GM12801 (cell line): ENCODE results near the gene PTCD2.

Experiments used
- CTCF ChIP-seq: IDR thresholded peaks from one replicate; pipeline ENCODE4 v1.5.1; 2011; ENCODE audit warnings: control low read depth; ENCODE audit not compliant: insufficient read length; ENCODE audit errors: extremely low read depth

PTCD2 gene

GRCh38 chr5:72374844-72375243 lies 54.7 kb downstream of the PTCD2 start:
- TF ChIP-seq CTCF, result no peak

GRCh38 chr5:72376381-72376780 lies 56.2 kb downstream of the PTCD2 start:
- no peak for TF ChIP-seq CTCF

DNA sequence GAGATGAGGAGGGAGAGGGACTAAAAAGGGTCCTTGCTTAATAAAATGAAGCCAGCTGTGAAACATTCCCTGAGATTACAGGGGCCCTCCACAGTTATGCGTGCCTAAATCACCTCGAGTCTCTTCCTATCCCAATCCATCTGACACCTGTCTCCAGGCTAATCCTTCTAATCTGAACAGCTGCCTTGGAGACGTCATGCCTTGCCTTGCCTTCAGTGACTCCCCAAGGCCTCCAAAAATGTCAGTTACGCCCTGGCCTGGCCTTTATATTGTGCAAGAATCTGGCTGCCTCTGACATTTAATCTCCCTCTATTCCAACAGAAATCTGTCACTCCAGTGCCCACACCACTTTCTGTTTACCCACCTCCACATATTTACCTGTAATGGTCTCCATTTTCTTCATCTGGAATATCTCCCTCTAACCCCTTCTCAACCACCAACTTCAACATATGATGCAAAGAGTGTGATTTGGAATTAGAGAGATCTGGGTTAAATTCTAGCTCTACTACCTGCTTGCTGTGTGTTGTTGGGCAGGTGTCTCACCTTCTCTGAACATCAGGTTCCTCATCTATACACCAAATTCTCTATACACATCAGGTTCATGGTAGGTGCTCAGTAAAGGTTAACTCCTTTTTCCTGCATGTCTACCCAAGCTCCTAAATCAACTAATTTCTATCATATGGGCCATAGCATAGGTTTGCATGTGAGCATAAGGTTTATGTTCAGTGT lies 57.9 kb downstream of the PTCD2 start:
- no peak for TF ChIP-seq CTCF

DNA sequence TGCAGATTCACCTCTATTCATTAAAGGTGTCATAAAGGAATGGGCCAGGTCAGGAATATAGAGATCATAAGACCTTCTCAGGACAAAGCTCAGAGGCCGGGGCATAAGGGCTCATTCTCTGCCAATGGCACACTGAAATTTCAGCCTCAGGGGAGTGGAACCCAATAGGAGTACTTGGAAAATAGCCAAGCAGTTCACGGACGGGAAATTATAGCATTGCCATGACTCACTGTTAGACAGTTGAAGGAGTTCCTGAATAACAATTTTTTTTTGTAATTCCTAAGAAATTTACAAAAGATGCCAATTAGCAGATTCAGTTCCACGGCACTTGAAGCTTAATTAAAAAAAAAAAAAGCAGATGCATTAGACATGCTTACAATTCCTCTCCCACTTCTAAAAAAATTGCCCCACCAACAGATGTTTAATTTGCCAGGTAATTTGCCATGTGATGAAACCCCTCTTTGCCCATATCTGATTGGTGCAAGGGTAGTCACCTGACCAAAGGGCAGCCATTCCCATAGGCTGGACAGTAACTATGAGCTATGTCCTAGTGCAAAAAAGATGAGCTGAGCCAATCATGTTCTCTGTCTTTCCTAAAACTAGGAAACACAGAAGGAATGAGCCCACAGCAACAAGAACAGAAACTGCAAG lies 58.6 kb downstream of the PTCD2 start:
- no peak for TF ChIP-seq CTCF

GRCh38 chr5:72379936-72380335 lies 59.8 kb downstream of the PTCD2 start:
- no peak for TF ChIP-seq CTCF

GRCh38 chr5:72380492-72381274 lies 60.5 kb downstream of the PTCD2 start:
- no peak for TF ChIP-seq CTCF

GRCh38 chr5:72383280-72383679 lies 63.1 kb downstream of the PTCD2 start:
- TF ChIP-seq CTCF, result no peak
